Esophagus squamous epithelium (tissue), 4 donors: ENCODE results near the gene PLSCR3.

ENCODE experiments used
- CTCF ChIP-seq, 6 experiments: fragments of 450-650 bp in 4 of 6; fragments of 200-600 bp in 2 of 6; sonication (generic) in 2 of 6; IDR thresholded peaks; one replicate each; pipeline ENCODE4 v1.5.1; 2016 to 2019; ENCODE audit warnings: antibody characterized with exemption in 6 of 6, mild to moderate bottlenecking in 4 of 6, moderate library complexity in 4 of 6
- POLR2A ChIP-seq, 4 donors: fragments of 450-650 bp; IDR thresholded peaks; one replicate each; pipeline ENCODE4 v1.6.1; 2017; ENCODE audit warnings: antibody characterized with exemption in 4 of 4, mild to moderate bottlenecking in 4 of 4, moderate library complexity in 3 of 4

DNA sequence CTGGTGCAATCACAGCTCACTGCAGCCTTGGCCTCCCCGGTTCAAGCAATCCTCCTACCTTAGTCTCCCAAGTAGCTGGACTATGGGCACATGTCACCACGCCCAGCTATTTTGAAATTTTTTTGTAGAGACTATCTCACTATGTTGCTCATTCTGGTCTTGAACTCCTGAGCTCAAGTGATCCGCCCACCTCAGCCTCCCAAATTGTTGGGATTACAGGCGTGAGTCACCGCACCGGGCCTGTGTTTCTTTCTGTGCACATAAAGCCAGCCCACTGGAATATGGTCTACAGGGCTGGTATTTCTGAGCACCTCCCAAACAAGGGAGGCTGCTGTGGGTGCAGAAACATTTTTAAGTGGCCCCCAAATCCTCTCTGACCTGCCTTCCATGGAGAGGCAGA is 31.0 kb downstream of the PLSCR3 start:
- TF ChIP-seq CTCF (IDR thresholded peaks at IDR 0.05) (no peak), POLR2A (IDR thresholded peaks at IDR 0.05) (no peak)
